Keratinocyte (primary cell): ENCODE measurements around the gene PPP1R12C. TPM values are rescaled to one million over a fixed set of nuclear protein-coding genes. Genes with fewer than 3 reads are reported as not detected.

ENCODE experiments used
- DNase-seq: peaks from one replicate; pipeline ENCODE4 v3.0.0-alpha.2; 2011; ENCODE audit warnings: low read depth, missing footprints, low spot score
- FAIRE-seq: peaks from 2 replicates; lab custom pipeline; 2011; peaks lifted over from hg19 to GRCh38; lab: Jason Lieb, UNC
- H2AFZ ChIP-seq: 2 replicates; pipeline ENCODE4 v1.6.0; 2012; ENCODE audit warnings: low read length, control low read depth, inconsistent platforms; ENCODE audit not compliant: control insufficient read depth
- H3K27ac ChIP-seq: 2 replicates; pipeline ENCODE4 v1.5.1; 2011; ENCODE audit warnings: low read length; ENCODE audit not compliant: control insufficient read depth, insufficient read depth
- H3K27me3 ChIP-seq: 3 replicates; pipeline ENCODE4 v1.6.0; 2011; ENCODE audit warnings: low read length; ENCODE audit not compliant: control insufficient read depth, insufficient read depth; ENCODE audit errors: extremely low read depth
- H3K36me3 ChIP-seq, 2 experiments: 2 replicates in 1 of 2; 3 replicates in 1 of 2; pipeline ENCODE4 v1.5.1; 2011; ENCODE audit warnings: low read length in 2 of 2, mild to moderate bottlenecking in 1 of 2; ENCODE audit not compliant: control insufficient read depth in 2 of 2, insufficient read depth in 2 of 2; ENCODE audit errors: extremely low read depth in 1 of 2
- H3K4me1 ChIP-seq: 3 replicates; pipeline ENCODE4 v1.5.1; 2011; ENCODE audit warnings: low read length; ENCODE audit not compliant: control insufficient read depth, insufficient read depth; ENCODE audit errors: extremely low read depth
- H3K4me2 ChIP-seq: 3 replicates; pipeline ENCODE4 v1.6.0; 2011; ENCODE audit warnings: low read depth, low read length; ENCODE audit not compliant: control insufficient read depth, insufficient read depth; ENCODE audit errors: extremely low read depth
- H3K4me3 ChIP-seq, 3 experiments: fragments of 200-600 bp in 1 of 3; sonication (generic) in 1 of 3; 2 replicates in 2 of 3; 3 replicates in 1 of 3; pipeline ENCODE4 v1.5.1; 2011 to 2016; ENCODE audit warnings: low read length in 3 of 3, mild to moderate bottlenecking in 3 of 3, control low read depth in 2 of 3, inconsistent platforms in 1 of 3, low read depth in 1 of 3, mixed read lengths in 1 of 3, mixed run types in 1 of 3, moderate library complexity in 1 of 3; ENCODE audit not compliant: control insufficient read depth in 2 of 3, insufficient read depth in 2 of 3; ENCODE audit errors: extremely low read depth in 1 of 3
- H3K79me2 ChIP-seq: 2 replicates; pipeline ENCODE4 v1.6.0; 2012; ENCODE audit warnings: low read length; ENCODE audit not compliant: control insufficient read depth, insufficient read depth
- H3K9ac ChIP-seq: 3 replicates; pipeline ENCODE4 v1.6.0; 2011; ENCODE audit warnings: low read length; ENCODE audit not compliant: control insufficient read depth, insufficient read depth; ENCODE audit errors: extremely low read depth
- H3K9me1 ChIP-seq: 3 replicates; pipeline ENCODE4 v1.6.0; 2011; ENCODE audit warnings: low read length; ENCODE audit not compliant: control insufficient read depth, insufficient read depth; ENCODE audit errors: extremely low read depth
- H3K9me3 ChIP-seq: 2 replicates; pipeline ENCODE4 v1.5.1; 2012; ENCODE audit warnings: low read depth, low read length; ENCODE audit not compliant: control insufficient read depth
- H4K20me1 ChIP-seq: 3 replicates; pipeline ENCODE4 v1.6.0; 2011; ENCODE audit warnings: low read length; ENCODE audit not compliant: control insufficient read depth, insufficient read depth; ENCODE audit errors: extremely low read depth
- CTCF ChIP-seq, 3 experiments: IDR thresholded peaks in 1 of 3; conservative IDR thresholded peaks in 1 of 3; optimal IDR thresholded peaks in 1 of 3; 2 replicates in 2 of 3; 3 replicates in 1 of 3; pipeline versions ENCODE3 to v1.5.1; 2011; ENCODE audit warnings: low read length in 3 of 3, mild to moderate bottlenecking in 3 of 3, moderate library complexity in 2 of 3, control low read depth in 1 of 3, inconsistent platforms in 1 of 3; ENCODE audit not compliant: insufficient read depth in 2 of 3; ENCODE audit errors: extremely low read depth in 1 of 3
- EZH2 ChIP-seq: IDR thresholded peaks from one replicate; pipeline ENCODE4 v1.6.1; 2012; ENCODE audit warnings: inconsistent platforms, mild to moderate bottlenecking, low read length, moderate library complexity
- dilution Hi-C: fragments of 300-500 bp; cut with MboI; formaldehyde crosslinking; loops from one replicate; pipeline ENCODE4 v1.7.0; 2020; ENCODE audit warnings: low sequenced_read_pairs; ENCODE audit not compliant: extremely low pct_ligation_motif_present
- polyA plus RNA-seq, 5 experiments: library from polyadenylated mRNA; depleted of rRNA in 3 of 5; stranded (reverse) in 3 of 5; stranded (forward) in 1 of 5; unstranded in 1 of 5; fragments of >200 nt; gene quantifications; 1 replicate in 1 of 5; 2 replicates in 3 of 5; 3 replicates in 1 of 5; pipeline versions ENCODE4 v1.2.1 to v1.2.3, GENCODE V29; 2011 to 2012; ENCODE audit warnings: missing spikeins in 2 of 5, low read depth in 1 of 5, low replicate concordance in 1 of 5

Gene PPP1R12C
- polyA plus RNA-seq, 1 donor (not counting 4 experiments of a cell fraction or from before 2014, with no cell fraction given) = 24.7 TPM

DNA sequence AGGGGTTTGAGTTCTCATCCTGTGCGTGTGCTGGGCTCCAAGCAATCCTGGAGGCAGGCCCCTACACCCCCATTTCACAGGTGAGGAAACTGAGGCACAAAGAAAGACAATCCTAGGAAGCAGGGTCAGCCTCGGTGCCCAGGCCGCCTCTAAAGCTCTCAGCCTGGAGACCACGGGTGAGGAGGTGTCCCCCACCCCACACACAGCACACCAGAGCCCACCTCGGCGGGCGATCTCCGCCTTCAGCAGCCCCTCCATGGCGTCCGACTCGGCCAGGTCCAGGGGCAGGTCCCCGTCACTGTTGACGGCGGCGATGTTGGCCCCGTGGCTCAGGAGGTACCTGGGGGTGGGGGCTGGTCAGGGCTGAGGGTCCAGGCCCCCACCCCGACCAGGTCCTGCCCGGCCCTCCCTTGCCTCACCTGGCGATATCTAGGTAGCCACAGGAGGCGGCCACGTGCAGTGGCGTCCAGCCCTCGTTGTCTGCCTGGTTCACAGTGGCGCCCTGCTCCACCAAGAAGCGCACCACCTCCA, 5.1 kb downstream of the PPP1R12C start:
- DNase-seq = no peak
- H3K4me2 ChIP-seq = no peak overlapping the region
- no peaks in the 10 kb centered on the region for H3K9me3 ChIP-seq
- no peak for TF ChIP-seq CTCF (optimal IDR thresholded peaks at IDR 0.05 in 1 of 3, IDR thresholded peaks at IDR 0.05 in 1 of 3, conservative IDR thresholded peaks at IDR 0.05 in 1 of 3; ENCODE audit: extremely low read depth in 1 of 3, insufficient read depth in 2 of 3, low read length in 3 of 3)
- peaks cover 7% of the 10 kb centered on the region for H3K4me1 ChIP-seq
- no peak overlapping the region for H3K9ac ChIP-seq
- no peaks in the 10 kb centered on the region for H3K27me3 ChIP-seq
- dilution Hi-C loops = no loop called here
- no peak for FAIRE-seq
- no peak overlapping the region for H3K27ac ChIP-seq
- no peak overlapping the region for H3K4me3 ChIP-seq
- peaks cover 9% of the 10 kb centered on the region for H4K20me1 ChIP-seq
- no peak overlapping the region for H2AFZ ChIP-seq
- H3K9me1 ChIP-seq = no peaks in the 10 kb centered on the region
- peaks cover 68% of the 10 kb centered on the region for H3K79me2 ChIP-seq
- peaks cover 11 to 15% of the 10 kb centered on the region in 2 experiments for H3K36me3 ChIP-seq

DNA sequence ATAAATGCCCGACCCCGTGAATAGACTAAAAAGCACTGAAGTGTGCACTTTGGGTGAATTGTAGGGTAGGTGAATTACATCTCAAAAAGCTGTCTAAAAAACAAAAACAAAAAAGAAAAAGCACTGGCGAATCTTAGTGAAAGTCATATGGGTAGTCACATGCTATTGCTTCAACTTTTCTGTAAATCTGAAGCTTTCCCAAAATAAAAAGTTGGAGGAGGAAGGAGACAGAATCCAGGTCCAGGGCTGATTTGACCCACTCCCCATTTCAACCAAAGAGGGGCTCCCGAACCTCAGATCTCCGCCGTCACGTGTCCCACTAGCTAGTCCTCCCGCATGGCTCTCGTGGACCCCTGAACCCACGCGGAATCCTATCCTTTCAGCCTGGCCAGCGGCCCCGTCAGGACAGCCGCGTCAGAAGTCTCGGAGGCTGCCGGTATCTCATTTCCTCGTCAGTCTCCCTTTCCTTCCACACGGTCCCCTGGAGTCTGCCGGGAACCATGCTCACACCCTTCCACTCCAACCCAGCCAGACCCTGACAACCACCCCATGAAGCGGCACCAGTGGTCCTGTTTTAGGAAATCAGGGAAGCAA, 6.1 kb downstream of the PPP1R12C start:
- TF ChIP-seq EZH2 (no peak), CTCF (optimal IDR thresholded peaks at IDR 0.05 in 1 of 3, IDR thresholded peaks at IDR 0.05 in 1 of 3, conservative IDR thresholded peaks at IDR 0.05 in 1 of 3; ENCODE audit: extremely low read depth in 1 of 3, insufficient read depth in 2 of 3, low read length in 3 of 3) (no peak)
- Histone ChIP-seq H3K9ac (no peak overlapping the region), H2AFZ (no peak overlapping the region), H3K36me3 (peaks cover 15% of the 10 kb centered on the region in 2 experiments), H3K27me3 (no peaks in the 10 kb centered on the region), H3K4me1 (peaks cover 7% of the 10 kb centered on the region), H3K27ac (no peak overlapping the region), H3K4me3 (no peak overlapping the region), H3K9me1 (no peaks in the 10 kb centered on the region), H3K4me2 (no peak overlapping the region), H4K20me1 (peaks cover 9% of the 10 kb centered on the region), H3K9me3 (no peaks in the 10 kb centered on the region), H3K79me2 (peaks cover 63% of the 10 kb centered on the region)
- FAIRE-seq (no peak), DNase-seq (no peak)
- dilution Hi-C loops = no loop called here
